Measurements from ENCODE around the gene SH2D3A. TPM values are rescaled to one million over a fixed set of nuclear protein-coding genes. Genes with fewer than 3 reads are reported as not detected.

SH2D3A gene
- total RNA-seq, 1 experiment from 2014 or later = 17.9 TPM

DNA sequence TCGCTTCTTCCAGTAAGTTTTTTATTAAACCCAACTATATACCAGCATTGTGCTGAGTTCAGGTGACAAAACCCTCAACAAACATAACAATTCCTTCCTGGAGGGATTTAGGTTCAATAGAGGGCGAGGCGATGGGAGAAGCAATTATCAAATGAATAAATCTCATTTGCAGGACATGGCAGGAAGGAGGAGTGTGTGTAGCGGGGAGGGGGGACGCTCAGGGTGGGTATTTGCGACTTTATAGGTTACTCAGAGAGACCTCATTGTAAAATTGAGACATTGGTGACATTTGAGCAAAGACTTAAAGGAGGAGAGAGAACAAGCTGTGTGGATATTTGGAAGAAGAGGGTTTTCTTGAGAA is 50.6 kb downstream of the SH2D3A start:
- WGBS (ENCODE audit: extremely low coverage, insufficient read length, low lambda C conversion rate) = no CpG with 5 or more reads among the region's 6 CpGs
- H3K27ac ChIP-seq (ENCODE audit: insufficient read length, low read depth, low read length) = no peak overlapping the region
- TF ChIP-seq, protein P1, sequence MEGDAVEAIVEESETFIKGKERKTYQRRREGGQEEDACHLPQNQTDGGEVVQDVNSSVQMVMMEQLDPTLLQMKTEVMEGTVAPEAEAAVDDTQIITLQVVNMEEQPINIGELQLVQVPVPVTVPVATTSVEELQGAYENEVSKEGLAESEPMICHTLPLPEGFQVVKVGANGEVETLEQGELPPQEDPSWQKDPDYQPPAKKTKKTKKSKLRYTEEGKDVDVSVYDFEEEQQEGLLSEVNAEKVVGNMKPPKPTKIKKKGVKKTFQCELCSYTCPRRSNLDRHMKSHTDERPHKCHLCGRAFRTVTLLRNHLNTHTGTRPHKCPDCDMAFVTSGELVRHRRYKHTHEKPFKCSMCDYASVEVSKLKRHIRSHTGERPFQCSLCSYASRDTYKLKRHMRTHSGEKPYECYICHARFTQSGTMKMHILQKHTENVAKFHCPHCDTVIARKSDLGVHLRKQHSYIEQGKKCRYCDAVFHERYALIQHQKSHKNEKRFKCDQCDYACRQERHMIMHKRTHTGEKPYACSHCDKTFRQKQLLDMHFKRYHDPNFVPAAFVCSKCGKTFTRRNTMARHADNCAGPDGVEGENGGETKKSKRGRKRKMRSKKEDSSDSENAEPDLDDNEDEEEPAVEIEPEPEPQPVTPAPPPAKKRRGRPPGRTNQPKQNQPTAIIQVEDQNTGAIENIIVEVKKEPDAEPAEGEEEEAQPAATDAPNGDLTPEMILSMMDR (conservative IDR thresholded peaks at IDR 0.05) = no peak

More for the DNA sequence above, 50.6 kb downstream of the SH2D3A start:
- no peak overlapping the region for H4K91ac ChIP-seq (ENCODE audit: insufficient read length, low read depth, low read length)
- H3K9me3 ChIP-seq (ENCODE audit: control insufficient read depth, low read depth, low read length) = no peaks in the 10 kb centered on the region
- no peak overlapping the region for H3K23ac ChIP-seq (ENCODE audit: insufficient read length, low read depth, low read length)
- no peak overlapping the region for H4K5ac ChIP-seq (ENCODE audit: insufficient read length, low read depth, low read length)
- H3K9ac ChIP-seq (ENCODE audit: extremely low read depth, insufficient read length, low read length) = no peak overlapping the region
- no peaks in the 10 kb centered on the region for H3K27me3 ChIP-seq (ENCODE audit: insufficient read depth, low read length)
- Mint-ChIP-seq H3K36me3 (ENCODE audit: insufficient read depth in 1 of 3, low read depth in 3 of 3) (peaks cover 0 to 4% (median 3%) of the 10 kb centered on the region in 3 experiments; a peak in 3 of 7 replicates), H3K4me1 (peaks cover 0 to 28% of the 10 kb centered on the region in 2 experiments), H3K27me3 (ENCODE audit: low read depth) (peaks cover 23% of the 10 kb centered on the region), H3K9me3 (peaks cover 7 to 11% of the 10 kb centered on the region in 2 experiments; a peak in 4 of 5 replicates), H3K4me3 (no peak overlapping the region), H3K27ac (no peak overlapping the region; a peak in 1 of 7 replicates)
- no peaks in the 10 kb centered on the region for H4K20me1 ChIP-seq (ENCODE audit: control insufficient read depth, insufficient read depth, insufficient read length)
- H3K79me1 ChIP-seq (ENCODE audit: insufficient read depth, low read depth, low read length, poor library complexity, severe bottlenecking) = no peaks in the 10 kb centered on the region
- no peak overlapping the region for H2BK20ac ChIP-seq (ENCODE audit: low read depth, low read length, poor library complexity, severe bottlenecking)
- no peaks in the 10 kb centered on the region; the same call in 1 of the 2 replicates for H3K4me1 ChIP-seq (ENCODE audit: insufficient read depth, low read length)
- DNase-seq = no peak
- no peak overlapping the region for H3K18ac ChIP-seq (ENCODE audit: insufficient read length, low read depth, low read length)
- H3T11ph ChIP-seq (ENCODE audit: low read length) = no peak overlapping the region
- no peaks in the 10 kb centered on the region for H3K23me2 ChIP-seq (ENCODE audit: insufficient read length, low read depth, low read length, poor library complexity, severe bottlenecking)
- no peak overlapping the region for H3K56ac ChIP-seq (ENCODE audit: insufficient read length, low read depth, low read length)
- no peak overlapping the region for H2BK120ac ChIP-seq (ENCODE audit: low read depth, low read length, poor library complexity, severe bottlenecking)
- H3K14ac ChIP-seq (ENCODE audit: insufficient read depth, low read length) = no peak overlapping the region
- H2AK5ac ChIP-seq (ENCODE audit: insufficient read length, low read length) = no peak overlapping the region
- no peak overlapping the region for H3K4ac ChIP-seq (ENCODE audit: low read depth, low read length)
- H2BK15ac ChIP-seq (ENCODE audit: low read depth, low read length) = no peak overlapping the region
- no peak overlapping the region for H2BK12ac ChIP-seq (ENCODE audit: insufficient read length, low read depth, low read length)
- H3K79me2 ChIP-seq (ENCODE audit: insufficient read depth, low read length) = no peaks in the 10 kb centered on the region
- H4K8ac ChIP-seq (replicated peaks; ENCODE audit: insufficient read length, low read depth, low read length) = no peak overlapping the region
- no peak overlapping the region for H2BK5ac ChIP-seq (ENCODE audit: insufficient read length, low read length)
- no peak overlapping the region for H2AFZ ChIP-seq (ENCODE audit: low read length)
- no peak overlapping the region for H3K4me2 ChIP-seq (ENCODE audit: insufficient read depth, insufficient read length, low read length)
